ENCODE measurements around the gene PTPRC.

Gene PTPRC

GRCh38 chr1:198641966-198642668, 3.3 kb downstream of the PTPRC start (continued):
- no peak for TF ChIP-seq ZNF148 (tag by site-specific recombination; IDR thresholded peaks at IDR 0.05; ENCODE audit: borderline replicate concordance)
- no peak for TF ChIP-seq BCL11A (tag by site-specific recombination; IDR thresholded peaks at IDR 0.05; ENCODE audit: low read depth)
- TF ChIP-seq GLIS2 (tag by site-specific recombination; IDR thresholded peaks at IDR 0.05) = no peak
- TF ChIP-seq ZNF645 (tag by site-specific recombination; IDR thresholded peaks at IDR 0.05) = no peak

GRCh38 chr1:198642983-198643382, 4.1 kb downstream of the PTPRC start:
- ChIA-PET POLR2A (no interaction called here), CTCF (no interaction called here)
- Histone ChIP-seq H3K4me1 (ENCODE audit: control insufficient read depth, insufficient read depth, low read length) (no peaks in the 10 kb centered on the region), H3K4me3 (ENCODE audit: low read depth, low read length) (no peak overlapping the region), H3K9me3 (ENCODE audit: control insufficient read depth, insufficient read depth, low read depth, low read length) (no peaks in the 10 kb centered on the region), H3K36me3 (ENCODE audit: control insufficient read depth in 2 of 2, insufficient read depth in 1 of 2, low read length in 2 of 2) (no peaks in the 10 kb centered on the region), H3K27ac (ENCODE audit: extremely low read depth, low read depth, low read length) (no peak overlapping the region)
- no peak for TF ChIP-seq ZNF292 (tag by site-specific recombination; IDR thresholded peaks at IDR 0.05; ENCODE audit: borderline replicate concordance, low read depth)
- no peak for TF ChIP-seq ZNF155 (tag by site-specific recombination; IDR thresholded peaks at IDR 0.05)
- TF ChIP-seq INSM2 (tag by site-specific recombination; IDR thresholded peaks at IDR 0.05) = no peak
- TF ChIP-seq ZNF664 (tag by site-specific recombination; IDR thresholded peaks at IDR 0.05) = no peak
- TF ChIP-seq ZNF26 (tag by site-specific recombination; IDR thresholded peaks at IDR 0.05) = no peak
- TF ChIP-seq ZNF692 (tag by site-specific recombination; IDR thresholded peaks at IDR 0.05) = no peak
- TF ChIP-seq ZNF768 (tag by site-specific recombination; IDR thresholded peaks at IDR 0.05) = no peak
- TF ChIP-seq ZNF571 (tag by site-specific recombination; IDR thresholded peaks at IDR 0.05) = no peak
- no peak for TF ChIP-seq ZNF776 (tag by site-specific recombination; IDR thresholded peaks at IDR 0.05; ENCODE audit: borderline replicate concordance)
- TF ChIP-seq ZNF600 (tag by site-specific recombination; IDR thresholded peaks at IDR 0.05) = no peak
- TF ChIP-seq TCF7L2 (IDR thresholded peaks at IDR 0.05; ENCODE audit: borderline replicate concordance, low read depth, low read length) = no peak
- TF ChIP-seq ZSCAN18 (tag by site-specific recombination; IDR thresholded peaks at IDR 0.05) = no peak
- TF ChIP-seq ZNF677 (tag by site-specific recombination; IDR thresholded peaks at IDR 0.05) = no peak
- TF ChIP-seq TRIM28 (IDR thresholded peaks at IDR 0.05; ENCODE audit: borderline replicate concordance, low read length) = no peak
- no peak for TF ChIP-seq MZF1 (tag by site-specific recombination; IDR thresholded peaks at IDR 0.05; ENCODE audit: borderline replicate concordance)
- no peak for TF ChIP-seq ZNF239 (tag by site-specific recombination; IDR thresholded peaks at IDR 0.05)
- no peak for TF ChIP-seq ZBTB8A (tag by site-specific recombination; IDR thresholded peaks at IDR 0.05)
- no peak for TF ChIP-seq ZSCAN4 (tag by site-specific recombination; IDR thresholded peaks at IDR 0.05)
